Fibroblast of the aortic adventitia (primary cell): Measurements from ENCODE around the gene CTBP2. TPM values are rescaled to one million over a fixed set of nuclear protein-coding genes. Genes with fewer than 3 reads are reported as not detected.

Experiments
- DNase-seq: peaks from one replicate; pipeline ENCODE4 v3.0.0-alpha.2; 2010; ENCODE audit warnings: low read depth
- H3K4me3 ChIP-seq: 2 replicates; pipeline ENCODE4 v1.5.1; 2011; ENCODE audit warnings: low read depth, mild to moderate bottlenecking, control low read depth, low read length, moderate library complexity
- total RNA-seq: library from RNA; depleted of rRNA; stranded (reverse); fragments of >200 nt; gene quantifications from 2 replicates; pipeline ENCODE4 v1.2.3, GENCODE V29; 2012; ENCODE audit warnings: low replicate concordance
- TF ChIP-seq, protein P1 (sequence below): IDR thresholded peaks from 2 replicates; pipeline ENCODE4 v1.5.1; 2011; ENCODE audit warnings: mild to moderate bottlenecking, low read length, control low read depth, inconsistent platforms; ENCODE audit not compliant: insufficient read depth

CTBP2 gene
- total RNA-seq, 1 donor: 45.4 TPM

DNA sequence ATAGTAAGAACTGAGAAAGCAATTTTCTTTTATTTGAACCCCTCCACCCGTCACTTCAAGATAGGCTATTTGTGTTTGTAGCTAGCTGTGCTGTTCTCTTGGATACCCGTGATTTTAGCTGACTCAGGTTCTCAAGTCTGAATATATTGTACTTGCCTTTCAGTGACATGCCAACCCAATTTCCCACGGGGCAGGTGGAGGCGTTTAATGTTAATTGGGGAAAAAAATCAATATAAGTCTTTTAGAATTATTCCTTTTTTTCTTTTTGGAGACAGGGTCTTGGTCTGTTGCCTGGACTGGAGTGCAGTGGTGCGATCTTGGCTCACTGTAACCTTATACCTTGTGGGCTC is 182.0 kb downstream of the CTBP2 start:
- no peak for DNase-seq
- TF ChIP-seq, protein P1, sequence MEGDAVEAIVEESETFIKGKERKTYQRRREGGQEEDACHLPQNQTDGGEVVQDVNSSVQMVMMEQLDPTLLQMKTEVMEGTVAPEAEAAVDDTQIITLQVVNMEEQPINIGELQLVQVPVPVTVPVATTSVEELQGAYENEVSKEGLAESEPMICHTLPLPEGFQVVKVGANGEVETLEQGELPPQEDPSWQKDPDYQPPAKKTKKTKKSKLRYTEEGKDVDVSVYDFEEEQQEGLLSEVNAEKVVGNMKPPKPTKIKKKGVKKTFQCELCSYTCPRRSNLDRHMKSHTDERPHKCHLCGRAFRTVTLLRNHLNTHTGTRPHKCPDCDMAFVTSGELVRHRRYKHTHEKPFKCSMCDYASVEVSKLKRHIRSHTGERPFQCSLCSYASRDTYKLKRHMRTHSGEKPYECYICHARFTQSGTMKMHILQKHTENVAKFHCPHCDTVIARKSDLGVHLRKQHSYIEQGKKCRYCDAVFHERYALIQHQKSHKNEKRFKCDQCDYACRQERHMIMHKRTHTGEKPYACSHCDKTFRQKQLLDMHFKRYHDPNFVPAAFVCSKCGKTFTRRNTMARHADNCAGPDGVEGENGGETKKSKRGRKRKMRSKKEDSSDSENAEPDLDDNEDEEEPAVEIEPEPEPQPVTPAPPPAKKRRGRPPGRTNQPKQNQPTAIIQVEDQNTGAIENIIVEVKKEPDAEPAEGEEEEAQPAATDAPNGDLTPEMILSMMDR: no peak
- H3K4me3 ChIP-seq: no peak overlapping the region

DNA sequence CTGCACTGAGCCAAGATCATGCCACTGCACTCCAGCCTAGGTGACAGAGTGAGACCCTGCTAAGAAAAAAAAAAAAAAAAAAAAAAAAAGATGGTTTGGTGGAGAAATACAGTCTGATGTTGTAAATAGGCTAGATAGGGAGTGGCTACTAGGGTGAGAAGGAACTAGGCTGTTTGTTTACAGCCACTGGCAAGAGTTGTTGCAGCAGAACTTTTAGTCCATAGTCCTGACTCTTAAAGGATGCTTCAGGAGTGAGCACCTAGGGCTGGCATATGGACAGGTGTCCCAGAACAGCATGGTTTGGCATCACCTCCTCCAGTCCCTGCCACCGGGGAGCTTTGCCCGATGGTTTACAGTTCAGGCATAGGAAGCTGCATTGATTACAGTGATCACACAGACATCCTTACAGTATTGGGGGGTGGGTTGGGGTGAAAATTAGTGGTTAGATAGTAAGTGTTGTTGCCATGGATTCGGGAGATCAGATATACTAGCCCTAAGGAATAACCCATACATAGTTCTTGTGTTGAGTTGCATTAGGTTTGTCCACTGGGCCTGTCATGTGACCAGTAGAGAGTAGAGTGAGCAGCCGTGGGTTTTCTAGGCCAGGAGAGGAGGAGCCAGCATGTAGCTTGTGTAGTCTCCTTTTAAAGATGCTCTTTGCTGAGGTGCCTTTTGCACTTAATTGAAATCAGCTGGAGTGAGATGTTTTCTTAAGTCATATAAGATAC is 182.6 kb downstream of the CTBP2 start:
- TF ChIP-seq, protein P1: no peak
- no peak for DNase-seq
- H3K4me3 ChIP-seq: no peak overlapping the region

DNA sequence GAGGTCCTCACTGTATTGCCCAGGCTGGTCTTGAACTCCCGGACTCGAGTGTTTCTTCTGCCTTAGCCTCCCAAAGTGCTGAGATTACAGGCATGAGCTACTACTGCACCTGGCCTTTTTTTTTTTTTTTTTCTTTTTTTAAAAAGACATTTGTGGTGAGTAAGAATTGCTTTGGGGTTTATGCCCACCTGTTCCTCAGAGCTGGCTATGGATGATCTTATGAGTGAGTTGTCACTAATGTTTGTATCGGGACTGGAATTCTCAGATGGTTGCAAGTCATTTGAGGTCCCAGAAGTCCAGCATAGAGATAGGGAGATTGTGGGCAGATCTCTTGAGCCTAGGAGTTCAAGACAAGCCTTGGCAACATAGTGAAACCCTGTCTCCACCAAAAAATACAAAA is 183.2 kb downstream of the CTBP2 start:
- DNase-seq: no peak
- H3K4me3 ChIP-seq: no peak overlapping the region
- TF ChIP-seq, protein P1: no peak

DNA sequence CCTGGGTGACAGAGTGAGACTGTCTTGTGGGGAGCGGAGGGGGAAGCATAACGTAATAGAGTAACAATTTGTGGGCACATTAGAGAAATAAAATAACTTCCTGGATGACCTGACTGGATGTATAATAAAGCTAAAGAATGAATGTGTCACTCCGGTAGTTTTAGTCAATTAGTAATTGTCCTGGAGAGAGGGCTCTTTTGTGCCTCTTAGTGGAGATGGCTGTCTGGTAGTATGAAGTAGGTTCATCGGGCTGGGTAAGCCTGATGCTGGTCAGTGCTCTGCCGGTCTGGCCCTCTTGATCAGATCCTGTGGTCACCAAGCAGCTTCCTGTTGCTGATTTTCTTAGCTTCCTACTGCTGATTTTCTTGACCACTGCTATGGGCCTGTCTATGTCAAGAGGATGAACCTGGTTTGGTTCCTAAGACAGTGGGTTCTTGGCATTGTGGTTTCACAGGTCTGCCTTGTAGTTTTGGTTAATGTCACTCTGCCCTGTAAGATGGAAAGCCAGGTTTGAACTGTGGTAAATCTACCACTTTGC is 184.3 kb downstream of the CTBP2 start:
- TF ChIP-seq, protein P1: no peak
- DNase-seq: no peak
- no peak overlapping the region for H3K4me3 ChIP-seq

DNA sequence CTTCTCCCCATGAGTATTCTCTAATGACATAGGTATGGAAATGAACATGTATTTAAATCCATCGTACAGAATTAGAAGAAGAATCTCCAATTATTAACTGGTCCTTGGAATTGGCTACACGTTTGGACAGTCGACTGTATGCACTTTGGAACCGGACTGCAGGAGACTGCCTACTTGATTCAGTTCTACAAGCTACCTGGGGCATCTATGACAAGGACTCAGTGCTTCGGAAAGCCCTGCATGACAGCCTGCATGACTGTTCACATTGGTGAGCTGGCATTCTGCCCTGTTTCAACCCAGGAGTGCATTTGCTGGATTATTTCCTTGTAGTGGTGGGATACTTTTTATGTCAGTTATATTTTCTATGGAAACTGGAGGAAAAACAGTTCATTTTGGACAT is 186.2 kb downstream of the CTBP2 start:
- no peak for DNase-seq
- no peak overlapping the region for H3K4me3 ChIP-seq
- TF ChIP-seq, protein P1: no peak

DNA sequence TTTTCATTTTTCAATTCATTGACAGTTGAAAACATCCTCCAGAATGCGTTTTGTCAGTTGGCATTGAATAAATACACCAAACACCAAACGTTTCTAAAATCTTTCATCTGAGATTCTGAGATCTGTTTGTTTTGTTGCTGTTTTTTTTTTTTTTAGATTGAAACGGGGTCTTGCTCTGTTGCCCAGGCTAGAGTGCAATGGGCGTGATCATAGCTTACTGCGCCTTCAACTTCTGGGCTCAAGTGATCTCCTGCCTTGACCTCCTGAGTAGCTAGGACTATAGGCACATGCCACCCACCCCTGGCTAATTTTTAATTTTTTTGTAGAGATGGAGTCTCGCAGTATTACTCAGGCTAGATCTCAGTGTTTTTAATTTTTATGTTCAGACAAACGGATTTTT is 187.7 kb downstream of the CTBP2 start:
- TF ChIP-seq, protein P1: no peak
- no peak for DNase-seq
- no peak overlapping the region for H3K4me3 ChIP-seq

DNA sequence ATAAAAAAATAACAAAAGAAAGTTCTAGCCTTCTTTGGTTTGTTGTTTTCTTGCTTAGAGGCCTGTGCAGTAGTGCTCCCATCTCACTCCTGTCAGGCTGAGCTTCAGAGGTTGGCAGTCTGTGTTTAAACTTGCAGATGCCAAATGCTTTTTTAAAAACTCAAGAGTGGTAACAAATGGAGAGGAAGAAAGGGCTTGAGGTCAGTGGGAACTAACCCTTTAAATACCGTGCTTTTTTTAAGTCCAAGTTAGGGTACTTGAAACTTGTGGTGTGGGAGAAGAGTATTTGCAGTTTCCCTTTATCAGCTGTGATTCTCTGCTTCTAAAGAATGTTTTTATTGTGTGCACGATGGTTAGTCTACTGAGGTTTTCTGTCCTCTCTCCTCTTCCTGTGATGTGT is 189.1 kb downstream of the CTBP2 start:
- TF ChIP-seq, protein P1: no peak
- no peak overlapping the region for H3K4me3 ChIP-seq
- DNase-seq: no peak
